ENCODE data around the gene ATOH7.

DNA sequence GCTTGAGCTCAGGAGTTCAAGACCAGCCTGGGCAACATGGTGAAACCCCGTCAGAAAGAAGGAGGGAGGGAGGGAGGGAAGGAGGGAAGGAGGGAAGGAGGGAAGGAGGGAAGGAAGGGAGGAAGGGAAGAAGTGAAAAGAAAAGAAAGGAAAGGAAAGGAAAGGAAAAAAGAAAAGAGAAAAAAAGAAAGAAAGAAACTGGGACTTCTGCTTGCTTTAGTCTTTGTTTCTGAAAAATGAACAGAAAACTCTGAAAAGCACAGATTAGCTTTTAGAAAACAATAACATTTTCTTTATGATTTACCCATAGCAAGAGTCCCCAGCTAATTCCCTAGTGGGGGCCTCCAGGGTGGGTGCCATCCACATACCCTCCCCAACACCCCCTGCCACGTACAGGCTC, 46.8 kb downstream of the ATOH7 start:
- TF ChIP-seq, protein P1, sequence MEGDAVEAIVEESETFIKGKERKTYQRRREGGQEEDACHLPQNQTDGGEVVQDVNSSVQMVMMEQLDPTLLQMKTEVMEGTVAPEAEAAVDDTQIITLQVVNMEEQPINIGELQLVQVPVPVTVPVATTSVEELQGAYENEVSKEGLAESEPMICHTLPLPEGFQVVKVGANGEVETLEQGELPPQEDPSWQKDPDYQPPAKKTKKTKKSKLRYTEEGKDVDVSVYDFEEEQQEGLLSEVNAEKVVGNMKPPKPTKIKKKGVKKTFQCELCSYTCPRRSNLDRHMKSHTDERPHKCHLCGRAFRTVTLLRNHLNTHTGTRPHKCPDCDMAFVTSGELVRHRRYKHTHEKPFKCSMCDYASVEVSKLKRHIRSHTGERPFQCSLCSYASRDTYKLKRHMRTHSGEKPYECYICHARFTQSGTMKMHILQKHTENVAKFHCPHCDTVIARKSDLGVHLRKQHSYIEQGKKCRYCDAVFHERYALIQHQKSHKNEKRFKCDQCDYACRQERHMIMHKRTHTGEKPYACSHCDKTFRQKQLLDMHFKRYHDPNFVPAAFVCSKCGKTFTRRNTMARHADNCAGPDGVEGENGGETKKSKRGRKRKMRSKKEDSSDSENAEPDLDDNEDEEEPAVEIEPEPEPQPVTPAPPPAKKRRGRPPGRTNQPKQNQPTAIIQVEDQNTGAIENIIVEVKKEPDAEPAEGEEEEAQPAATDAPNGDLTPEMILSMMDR (optimal IDR thresholded peaks at IDR 0.05 in 1 of 3, IDR thresholded peaks at IDR 0.05 in 1 of 3, conservative IDR thresholded peaks at IDR 0.05 in 1 of 3; ENCODE audit: extremely low read depth in 1 of 3, insufficient read depth in 2 of 3, low read length in 3 of 3), result no peak
- TF ChIP-seq EZH2 (IDR thresholded peaks at IDR 0.05; ENCODE audit: low read length), result no peak

All from keratinocyte (primary cell).